Large intestine (tissue), 12 donors: ENCODE measurements around the gene SPG21. TPM values are rescaled to one million over a fixed set of nuclear protein-coding genes. Genes with fewer than 3 reads are reported as not detected.

Experiments
- DNase-seq, 2 donors: peaks; one replicate each; pipeline versions ENCODE4 v3.0.0 to v3.0.0-alpha.2; 2013
- H3K27ac ChIP-seq: one replicate; pipeline ENCODE4 v1.5.1; 2013; ENCODE audit warnings: low read length
- H3K27me3 ChIP-seq: 2 replicates; pipeline ENCODE4 v1.6.1; 2013; ENCODE audit warnings: low read length; ENCODE audit not compliant: control insufficient read depth, insufficient read depth
- H3K36me3 ChIP-seq: 2 replicates; pipeline ENCODE4 v1.6.1; 2013; ENCODE audit warnings: low read length; ENCODE audit not compliant: control insufficient read depth, insufficient read depth
- H3K4me1 ChIP-seq: one replicate; pipeline ENCODE4 v1.6.1; 2013; ENCODE audit warnings: low read length; ENCODE audit not compliant: control insufficient read depth, insufficient read depth
- H3K4me3 ChIP-seq: one replicate; pipeline ENCODE4 v1.5.1; 2013; ENCODE audit warnings: low read length
- H3K9me3 ChIP-seq: one replicate; pipeline ENCODE4 v1.6.1; 2013; ENCODE audit warnings: mild to moderate bottlenecking, low read depth, low read length, moderate library complexity; ENCODE audit not compliant: control insufficient read depth
- WGBS: methylation state at CpG from one replicate; pipeline ENCODE4 v1.1.5; 2013; ENCODE audit warnings: low lambda C conversion rate; ENCODE audit not compliant: insufficient coverage; 5-methylcytosine and 5-hydroxymethylcytosine counted together
- long read RNA-seq, 11 donors: transcript quantifications; one replicate each; lab custom pipeline, GENCODE V29; 2026
- polyA plus RNA-seq: library from polyadenylated mRNA; unstranded; fragments of 120-200 nt; gene quantifications from one replicate; pipeline ENCODE4 v1.2.1, GENCODE V29; 2013

SPG21 gene, protein sequence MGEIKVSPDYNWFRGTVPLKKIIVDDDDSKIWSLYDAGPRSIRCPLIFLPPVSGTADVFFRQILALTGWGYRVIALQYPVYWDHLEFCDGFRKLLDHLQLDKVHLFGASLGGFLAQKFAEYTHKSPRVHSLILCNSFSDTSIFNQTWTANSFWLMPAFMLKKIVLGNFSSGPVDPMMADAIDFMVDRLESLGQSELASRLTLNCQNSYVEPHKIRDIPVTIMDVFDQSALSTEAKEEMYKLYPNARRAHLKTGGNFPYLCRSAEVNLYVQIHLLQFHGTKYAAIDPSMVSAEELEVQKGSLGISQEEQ
- polyA plus RNA-seq, result 168 TPM
- long read RNA-seq, donor 1, transcript SPG21-201 (9 exons, 1,822 nt), result major isoform, 34 of 35 reads
- long read RNA-seq, donor 1, partial matches to known transcripts, result 0 of 35 reads
- long read RNA-seq, donor 1, other reads (novel, unspliced or antisense), result 0 of 35 reads
- long read RNA-seq, donor 2, transcript SPG21-201 (9 exons, 1,822 nt), result major isoform, 50 of 70 reads
- long read RNA-seq, donor 2, partial matches to known transcripts, result 13 of 70 reads
- long read RNA-seq, donor 2, other reads (novel, unspliced or antisense), result 0 of 70 reads
- long read RNA-seq, donor 3, result 0 reads
- long read RNA-seq, donor 4, transcript SPG21-201 (9 exons, 1,822 nt), result major isoform, 5 of 6 reads
- long read RNA-seq, donor 4, partial matches to known transcripts, result 0 of 6 reads
- long read RNA-seq, donor 4, other reads (novel, unspliced or antisense), result 0 of 6 reads
- long read RNA-seq, donor 5, transcript SPG21-201 (9 exons, 1,822 nt), result major isoform, 30 of 32 reads
- long read RNA-seq, donor 5, partial matches to known transcripts, result 0 of 32 reads
- long read RNA-seq, donor 5, other reads (novel, unspliced or antisense), result 0 of 32 reads
- long read RNA-seq, donor 6, transcript SPG21-201 (9 exons, 1,822 nt), result major isoform, 64 of 73 reads
- long read RNA-seq, donor 6, partial matches to known transcripts, result 6 of 73 reads
- long read RNA-seq, donor 6, other reads (novel, unspliced or antisense), result 0 of 73 reads
- long read RNA-seq, donor 7, transcript SPG21-201 (9 exons, 1,822 nt), result major isoform, 10 of 11 reads
- long read RNA-seq, donor 7, partial matches to known transcripts, result 0 of 11 reads
- long read RNA-seq, donor 7, other reads (novel, unspliced or antisense), result 0 of 11 reads
- long read RNA-seq, donor 8, transcript SPG21-201 (9 exons, 1,822 nt), result major isoform, 52 of 82 reads
- long read RNA-seq, donor 8, partial matches to known transcripts, result 24 of 82 reads
- long read RNA-seq, donor 8, other reads (novel, unspliced or antisense), result 0 of 82 reads
- long read RNA-seq, donor 9, transcript SPG21-201 (9 exons, 1,822 nt), result major isoform, 55 of 73 reads
- long read RNA-seq, donor 9, partial matches to known transcripts, result 11 of 73 reads
- long read RNA-seq, donor 9, other reads (novel, unspliced or antisense), result 0 of 73 reads
- long read RNA-seq, donor 10, transcript SPG21-201 (9 exons, 1,822 nt), result major isoform, 82 of 160 reads
- long read RNA-seq, donor 10, transcript SPG21-203 (9 exons, 1,613 nt), result minor isoform, 6 of 160 reads
- long read RNA-seq, donor 10, partial matches to known transcripts, result 68 of 160 reads
- long read RNA-seq, donor 10, other reads (novel, unspliced or antisense), result 0 of 160 reads
- long read RNA-seq, donor 11, transcript SPG21-201 (9 exons, 1,822 nt), result major isoform, 42 of 48 reads
- long read RNA-seq, donor 11, partial matches to known transcripts, result 5 of 48 reads
- long read RNA-seq, donor 11, other reads (novel, unspliced or antisense), result 0 of 48 reads

GRCh38 chr15:64989416-64990167 is at the start of gene SPG21:
SPG21 (minus strand) TSS chr15:64989914; CDS start chr15:64983569, 6,345 bp downstream.
- Histone ChIP-seq H3K4me1 (peaks cover 25% of the 10 kb centered on the region), H3K27me3 (no peaks in the 10 kb centered on the region), H3K4me3 (peak within 1 kb of the TSS; percentile 99), H3K36me3 (peaks cover 3% of the 10 kb centered on the region), H3K9me3 (no peaks in the 10 kb centered on the region), H3K27ac (peak within 1 kb of the TSS; percentile 94)
- no CpG with 5 or more reads among the region's 75 CpGs for WGBS
- peak; percentile 95 to 96 for DNase-seq

DNA sequence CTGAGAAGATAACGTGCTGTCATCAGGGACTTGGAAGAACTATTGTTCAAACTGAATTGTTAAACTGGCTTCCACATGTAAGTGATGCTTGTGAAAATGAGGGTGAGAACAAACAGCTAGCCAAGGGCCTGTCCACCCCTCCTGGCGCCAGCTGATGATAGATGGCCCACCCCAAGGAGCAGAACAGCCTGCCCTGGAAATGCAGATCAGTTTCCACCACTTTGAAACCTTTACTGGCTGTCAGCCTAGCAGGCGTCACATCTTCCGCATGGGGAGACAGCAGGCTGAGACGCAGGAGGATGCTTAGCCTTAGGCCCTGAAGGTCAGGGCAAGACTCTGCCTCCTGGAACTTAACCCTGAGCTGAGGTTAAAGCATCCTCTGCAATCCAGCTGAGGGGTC is 49.1 kb upstream of the SPG21 start:
- Histone ChIP-seq H3K4me3 (no peak overlapping the region), H3K4me1 (peaks cover 66% of the 10 kb centered on the region), H3K36me3 (no peaks in the 10 kb centered on the region), H3K27me3 (no peaks in the 10 kb centered on the region), H3K9me3 (no peaks in the 10 kb centered on the region), H3K27ac (no peak overlapping the region)
- DNase-seq, result no peak
- WGBS, result 60% methylated on average over 1 of the region's 5 CpGs

- WGBS, result 93% methylated on average over 2 of the region's 3 CpGs
- no peak for DNase-seq
- H3K27me3 ChIP-seq, result no peaks in the 10 kb centered on the region
- H3K27ac ChIP-seq, result no peak overlapping the region
- H3K4me3 ChIP-seq, result no peak overlapping the region
- H3K36me3 ChIP-seq, result no peaks in the 10 kb centered on the region
- peaks cover 64% of the 10 kb centered on the region for H3K4me1 ChIP-seq
- no peaks in the 10 kb centered on the region for H3K9me3 ChIP-seq
Observed at GRCh38 chr15:65038428-65038827, 48.7 kb upstream of the SPG21 start.

DNA sequence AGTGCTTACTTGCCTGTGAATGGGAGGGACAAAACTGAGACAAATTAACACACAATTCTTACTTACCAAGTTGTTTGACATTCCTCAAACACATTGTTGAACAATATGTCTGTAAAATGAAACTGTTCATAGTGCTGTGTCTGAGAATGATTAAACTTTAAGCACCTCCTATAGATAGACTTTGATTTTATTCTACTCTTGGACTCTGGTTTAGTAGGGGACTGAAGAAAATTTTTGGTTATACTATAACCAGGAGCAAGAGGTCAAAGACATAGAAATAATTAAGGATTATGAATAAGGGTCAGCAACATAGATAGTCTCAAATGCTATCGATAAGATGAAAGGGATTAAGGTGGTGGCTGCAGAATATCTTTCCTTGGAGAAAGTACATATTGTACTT is 47.6 kb upstream of the SPG21 start:
- 0% methylated on average over 1 of the region's 1 CpG for whole genome bisulfite sequencing
- DNase-seq, result peak in 1 of 2 donors; percentile 74
- H3K27ac ChIP-seq, result peak overlapping the region; percentile 83

GRCh38 chr15:65034719-65035118 is 45.0 kb upstream of the SPG21 start:
- no peak for DNase-seq
- no peaks in the 10 kb centered on the region for H3K27me3 ChIP-seq
- H3K4me3 ChIP-seq, result no peak overlapping the region
- no peaks in the 10 kb centered on the region for H3K36me3 ChIP-seq
- WGBS, result no CpG with 5 or more reads among the region's 11 CpGs
- H3K27ac ChIP-seq, result no peak overlapping the region
- peaks cover 46% of the 10 kb centered on the region for H3K4me1 ChIP-seq
- H3K9me3 ChIP-seq, result no peaks in the 10 kb centered on the region

More for the DNA sequence above, 47.6 kb upstream of the SPG21 start:
- no peaks in the 10 kb centered on the region for H3K27me3 ChIP-seq
- no peaks in the 10 kb centered on the region for H3K9me3 ChIP-seq
- no peak overlapping the region for H3K4me3 ChIP-seq
- peaks cover 62% of the 10 kb centered on the region for H3K4me1 ChIP-seq
- no peaks in the 10 kb centered on the region for H3K36me3 ChIP-seq

DNA sequence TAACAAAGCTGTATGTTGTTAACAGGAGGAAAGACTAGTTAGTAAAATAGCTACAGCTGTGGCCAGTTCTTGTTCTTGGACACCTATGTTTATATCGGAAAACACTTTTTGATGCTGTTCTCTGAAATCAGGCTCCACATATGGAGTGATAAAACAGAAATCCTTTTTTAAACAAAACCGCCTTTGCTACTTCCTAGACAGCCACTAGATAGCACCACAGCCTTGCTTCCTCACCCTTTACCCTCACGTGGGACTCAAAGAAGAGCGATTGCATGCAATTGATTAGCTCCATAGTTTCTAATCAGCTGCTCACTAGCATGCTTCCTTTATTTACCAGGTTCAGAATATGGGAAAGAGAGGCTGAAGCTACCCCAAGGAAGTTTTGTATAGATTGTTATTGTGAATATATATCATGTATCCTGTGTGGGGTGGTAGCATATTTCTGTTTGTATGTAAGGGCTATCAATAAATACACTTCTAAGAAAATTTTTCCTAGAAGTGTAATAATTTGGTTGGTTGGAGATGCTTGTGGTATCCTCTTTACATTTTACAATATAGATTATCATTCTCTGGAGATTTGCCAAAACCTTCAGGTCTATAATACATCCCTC is 44.0 kb upstream of the SPG21 start:
- H3K36me3 ChIP-seq, result no peaks in the 10 kb centered on the region
- H3K9me3 ChIP-seq, result no peaks in the 10 kb centered on the region
- peak overlapping the region; percentile 31 for H3K27ac ChIP-seq
- DNase-seq, result peak in 1 of 2 donors; percentile 64
- no peak overlapping the region for H3K4me3 ChIP-seq
- no peaks in the 10 kb centered on the region for H3K27me3 ChIP-seq
- 0% methylated on average over 1 of the region's 4 CpGs for WGBS
- peaks cover 40% of the 10 kb centered on the region for H3K4me1 ChIP-seq

DNA sequence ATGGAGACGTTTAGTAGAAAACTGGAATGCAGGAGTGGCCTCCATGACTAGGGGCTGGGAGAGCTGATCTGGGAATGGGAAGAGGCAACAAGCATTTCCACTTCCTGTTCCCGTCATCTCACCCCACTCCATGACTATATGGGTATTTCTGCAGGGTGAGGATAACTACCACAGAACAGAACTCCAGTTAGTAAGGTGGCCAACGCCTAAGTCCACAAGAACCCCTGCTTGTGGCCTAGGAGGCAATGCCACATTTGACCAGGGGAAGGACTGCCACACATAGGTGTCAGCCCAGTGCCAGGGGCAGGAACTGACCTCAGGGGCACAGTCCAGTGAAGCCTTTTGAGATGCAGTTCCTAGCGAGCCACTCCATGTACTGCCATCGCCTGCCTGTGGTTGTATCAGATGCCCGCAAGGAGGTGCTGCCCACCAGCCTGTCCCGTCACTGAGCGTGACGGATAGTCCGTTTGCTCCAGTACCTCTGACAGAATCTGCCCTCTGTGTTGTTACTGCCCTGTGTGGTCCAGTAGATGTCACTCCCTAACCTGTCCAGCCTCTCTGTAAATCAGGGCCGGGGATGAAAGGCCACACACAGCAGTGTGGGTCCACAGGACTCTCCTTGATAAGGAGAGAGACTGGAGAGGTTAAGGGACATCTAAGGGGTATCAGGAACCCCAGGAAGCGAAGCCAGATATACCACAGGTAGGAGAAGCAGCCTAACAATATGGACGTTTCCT is 43.3 kb upstream of the SPG21 start:
- DNase-seq, result peak; percentile 76 to 80

GRCh38 chr15:65029736-65030208 is 40.1 kb upstream of the SPG21 start:
- H3K27me3 ChIP-seq, result no peaks in the 10 kb centered on the region
- H3K27ac ChIP-seq, result no peak overlapping the region
- no peak overlapping the region for H3K4me3 ChIP-seq
- peaks cover 16% of the 10 kb centered on the region for H3K36me3 ChIP-seq
- WGBS, result no CpG with 5 or more reads among the region's 12 CpGs
- no peak for DNase-seq
- peaks cover 26% of the 10 kb centered on the region for H3K4me1 ChIP-seq
- H3K9me3 ChIP-seq, result no peaks in the 10 kb centered on the region

More for the DNA sequence above, 43.3 kb upstream of the SPG21 start:
- H3K27me3 ChIP-seq, result no peaks in the 10 kb centered on the region
- peaks cover 43% of the 10 kb centered on the region for H3K4me1 ChIP-seq
- WGBS, result no CpG with 5 or more reads among the region's 13 CpGs
- peak overlapping the region; percentile 31 for H3K27ac ChIP-seq
- no peak overlapping the region for H3K4me3 ChIP-seq
- no peaks in the 10 kb centered on the region for H3K9me3 ChIP-seq
- H3K36me3 ChIP-seq, result no peaks in the 10 kb centered on the region
